HG02678 (cell line): ENCODE results near the gene LMO7.

Source experiments
- ATAC-seq: cut with Tn5 transposase; IDR thresholded peaks from one replicate; pipeline ENCODE4 v1.9.1; 2021; ENCODE audit warnings: mild to moderate bottlenecking, moderate library complexity; ENCODE audit not compliant: unreplicated experiment

The LMO7 gene

DNA sequence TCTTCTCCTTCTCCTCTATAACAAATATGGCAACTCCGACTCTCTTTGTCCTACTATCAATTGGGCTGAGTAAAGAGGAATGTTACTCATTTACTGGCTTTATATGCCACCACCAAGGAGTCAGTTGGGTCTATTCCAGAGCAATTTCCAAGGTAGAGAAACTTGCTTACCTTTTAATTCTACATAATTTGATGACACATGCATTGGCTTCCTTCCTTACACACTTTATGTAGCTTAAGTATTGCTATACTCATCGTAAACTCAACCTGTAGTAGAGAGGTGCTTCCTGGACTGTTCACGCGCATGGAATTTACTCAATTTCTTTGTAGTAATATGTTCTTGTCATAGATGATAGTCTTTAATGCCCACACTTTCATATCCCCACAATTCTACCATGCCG is 160.7 kb downstream of the LMO7 start:
- no peak for ATAC-seq

DNA sequence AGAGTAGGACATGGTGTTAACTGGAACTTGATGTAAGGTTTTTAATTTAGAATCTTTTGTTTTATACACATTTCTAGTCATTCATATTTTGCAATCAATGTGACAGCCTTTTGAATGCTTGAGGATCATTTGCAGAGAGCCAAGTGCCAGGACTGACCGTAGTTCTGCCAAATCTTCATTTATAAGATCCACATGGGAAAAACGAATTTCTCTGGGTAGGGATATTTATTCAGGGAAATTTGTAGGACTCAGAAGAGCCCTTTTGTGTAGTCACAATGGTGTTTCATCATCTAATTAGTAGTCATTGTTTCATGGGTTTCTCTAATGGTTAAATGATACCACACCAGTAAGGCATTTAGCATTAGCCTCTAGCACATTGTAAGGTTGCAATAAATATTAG is 161.1 kb downstream of the LMO7 start:
- ATAC-seq = no peak

DNA sequence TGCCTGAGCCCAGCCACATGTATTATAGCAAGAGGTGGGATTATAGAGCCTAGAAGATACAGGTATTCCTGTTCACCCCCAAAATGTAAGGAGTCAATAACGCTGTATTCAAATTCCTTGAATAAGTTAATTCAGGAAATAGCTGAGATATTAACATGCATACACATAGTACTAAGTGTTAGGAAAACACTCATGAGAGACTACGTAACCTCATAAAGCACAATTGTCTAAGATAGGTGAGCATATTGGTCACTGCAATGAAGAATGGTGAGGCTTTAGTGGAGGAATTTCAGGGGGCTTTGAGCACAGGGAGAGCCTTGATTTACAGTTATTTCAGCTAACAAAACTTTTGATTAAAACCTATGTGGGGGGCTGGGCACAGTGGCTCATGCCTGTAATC is 161.6 kb downstream of the LMO7 start:
- no peak for ATAC-seq

DNA sequence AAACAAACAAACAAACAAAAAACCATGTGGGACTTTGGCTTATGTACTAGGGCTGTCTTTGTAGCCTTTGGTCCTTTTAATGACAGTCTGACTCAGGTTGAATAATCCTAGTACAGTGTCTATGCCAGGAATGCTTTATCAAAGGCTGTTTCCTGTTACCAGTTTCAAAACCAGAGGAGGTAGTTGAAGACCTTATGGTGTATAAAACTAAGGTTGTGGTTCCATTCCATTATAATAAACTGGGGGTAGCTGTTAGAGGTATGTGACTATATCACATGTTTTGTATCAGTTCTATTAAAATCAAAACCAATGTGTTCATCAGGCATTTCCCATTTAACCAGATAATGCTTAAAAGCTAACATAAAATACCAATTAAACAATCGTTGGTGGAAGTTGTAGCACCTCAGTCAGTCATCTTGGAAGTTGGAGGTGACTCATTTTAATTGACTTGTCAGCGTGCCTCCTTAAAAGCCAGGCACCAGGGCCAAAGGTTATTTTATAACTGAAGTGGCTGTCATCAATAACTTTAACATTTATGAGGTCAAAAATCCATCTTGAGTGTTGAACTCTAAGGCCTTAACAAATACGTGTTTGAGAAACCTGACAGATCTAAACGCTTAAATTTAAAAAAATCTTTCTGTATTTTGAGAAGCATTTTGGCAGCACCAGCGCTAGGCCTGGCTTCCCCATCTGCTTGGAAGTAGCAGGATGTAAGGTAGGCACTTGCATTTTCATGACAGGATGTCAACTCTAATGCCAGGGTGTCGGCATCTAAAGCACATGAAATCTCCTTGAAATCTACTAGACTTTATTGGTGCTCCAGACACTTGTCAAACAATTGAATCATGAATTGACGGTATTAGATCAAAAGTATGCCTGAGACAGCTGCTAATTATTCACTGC is 162.5 kb downstream of the LMO7 start:
- ATAC-seq = no peak

DNA sequence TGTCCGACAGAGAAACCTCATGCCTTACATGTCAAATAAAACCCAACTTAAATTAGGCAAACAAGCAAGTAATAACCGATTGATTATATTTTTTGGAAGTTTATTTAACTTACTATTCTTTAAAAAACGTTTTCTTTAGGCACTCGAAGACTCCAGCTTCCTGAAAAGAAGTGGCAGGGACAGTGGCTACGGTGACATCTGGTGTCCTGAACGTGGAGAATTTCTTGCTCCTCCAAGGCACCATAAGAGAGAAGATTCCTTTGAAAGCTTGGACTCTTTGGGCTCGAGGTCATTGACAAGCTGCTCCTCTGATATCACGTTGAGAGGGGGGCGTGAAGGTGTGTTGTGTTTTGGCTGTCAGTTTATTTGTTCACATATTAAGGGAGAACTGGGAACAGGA is 164.4 kb downstream of the LMO7 start:
- no peak for ATAC-seq

DNA sequence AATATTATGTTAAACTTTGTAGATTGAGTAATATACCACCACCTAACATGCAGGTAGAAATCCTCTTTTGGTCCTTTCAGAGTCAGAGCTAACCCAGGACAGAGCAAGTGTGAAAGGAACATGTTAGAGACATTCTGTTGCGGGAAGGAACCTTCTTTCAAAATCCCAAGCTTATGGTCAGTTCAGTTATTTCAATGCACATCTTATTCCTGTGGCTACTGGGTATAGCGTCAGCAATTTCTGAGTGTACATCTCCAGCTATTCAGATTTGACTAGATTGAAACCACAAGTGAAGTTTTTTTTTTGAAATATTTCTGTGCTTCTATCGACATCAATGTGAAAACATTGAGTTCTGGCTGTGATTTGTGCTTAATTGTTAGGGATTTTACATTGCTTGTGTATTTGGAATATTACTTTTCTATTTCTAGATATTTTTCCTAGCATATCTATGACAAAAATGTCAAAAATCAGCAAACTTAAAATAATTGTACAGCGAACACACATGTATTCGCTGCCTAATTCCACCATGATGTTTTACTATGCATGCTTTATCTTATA is 165.3 kb downstream of the LMO7 start:
- ATAC-seq = no peak

DNA sequence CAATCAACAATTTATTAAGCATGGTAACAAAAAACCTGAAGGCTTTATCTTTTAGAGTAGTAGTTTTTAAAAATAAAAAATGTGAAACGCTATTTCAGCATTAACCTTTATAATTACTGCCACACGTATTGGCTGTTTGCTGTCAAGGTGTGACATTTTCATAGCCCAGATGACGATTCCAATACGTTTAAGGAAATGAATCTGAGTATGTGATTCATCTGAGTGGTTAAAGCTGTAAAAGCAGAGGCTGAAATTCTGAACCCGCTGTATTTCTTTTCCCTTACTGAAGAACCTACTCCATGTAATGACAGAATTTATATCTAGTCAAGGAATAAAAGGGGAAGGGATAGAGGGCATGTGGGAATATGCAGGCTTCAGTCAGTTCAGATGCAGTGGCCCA is 166.0 kb downstream of the LMO7 start:
- ATAC-seq = no peak

DNA sequence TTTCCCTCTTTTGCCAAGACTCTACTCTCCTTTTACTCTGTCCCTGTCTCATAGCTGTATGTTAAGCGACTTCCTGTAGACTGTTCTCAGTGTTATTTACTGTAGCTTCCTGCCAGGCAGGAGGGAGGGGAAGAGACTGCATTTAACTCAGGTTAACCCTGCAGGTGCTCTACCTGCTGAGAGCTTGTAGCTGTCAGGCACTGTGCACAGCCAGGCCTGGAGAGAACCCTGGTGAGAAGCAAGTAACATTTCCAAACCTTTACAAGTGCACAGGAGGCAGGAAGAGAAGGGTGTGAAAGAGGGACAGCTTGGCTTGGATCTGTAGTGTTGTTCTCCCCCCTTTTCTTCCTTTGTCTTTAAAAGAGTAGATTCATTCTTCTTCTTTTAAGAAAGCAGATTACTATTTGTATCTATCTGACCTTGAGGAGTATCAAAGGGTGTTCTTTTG is 167.1 kb downstream of the LMO7 start:
- peak; percentile 77 for ATAC-seq

DNA sequence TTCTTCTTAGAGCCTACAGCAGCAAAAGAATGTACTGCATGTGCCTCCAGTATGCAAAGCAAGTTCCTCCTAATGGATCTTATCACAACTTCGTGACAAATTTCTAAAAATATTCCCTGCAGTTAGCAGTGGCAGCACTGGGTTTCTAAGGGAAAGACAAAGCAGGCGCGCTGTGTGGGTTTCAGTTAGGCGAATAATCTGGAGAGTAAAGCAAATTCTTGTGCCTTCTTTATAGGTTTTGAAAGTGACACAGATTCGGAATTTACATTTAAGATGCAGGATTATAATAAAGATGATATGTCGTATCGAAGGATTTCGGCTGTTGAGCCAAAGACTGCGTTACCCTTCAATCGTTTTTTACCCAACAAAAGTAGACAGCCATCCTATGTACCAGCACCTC is 167.9 kb downstream of the LMO7 start:
- ATAC-seq = no peak

DNA sequence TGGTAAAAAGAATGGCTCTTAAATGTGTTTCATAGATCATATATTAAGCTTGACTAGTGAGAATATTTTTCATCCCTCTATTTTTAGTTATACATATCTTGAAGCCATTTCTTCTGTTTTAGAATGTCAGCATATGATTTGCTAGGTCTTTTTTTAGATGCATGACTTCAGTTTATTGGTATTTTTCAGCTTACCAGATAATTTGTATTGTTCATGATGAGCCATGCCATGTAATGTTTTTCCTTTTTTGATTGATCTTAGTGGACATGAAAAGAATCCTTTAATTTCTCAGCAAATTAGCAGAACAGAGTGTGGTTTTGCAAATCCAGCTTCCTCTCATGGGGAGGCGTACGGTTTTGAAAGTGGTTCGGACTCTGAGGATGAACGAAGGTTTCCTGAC is 168.5 kb downstream of the LMO7 start:
- ATAC-seq = no peak

DNA sequence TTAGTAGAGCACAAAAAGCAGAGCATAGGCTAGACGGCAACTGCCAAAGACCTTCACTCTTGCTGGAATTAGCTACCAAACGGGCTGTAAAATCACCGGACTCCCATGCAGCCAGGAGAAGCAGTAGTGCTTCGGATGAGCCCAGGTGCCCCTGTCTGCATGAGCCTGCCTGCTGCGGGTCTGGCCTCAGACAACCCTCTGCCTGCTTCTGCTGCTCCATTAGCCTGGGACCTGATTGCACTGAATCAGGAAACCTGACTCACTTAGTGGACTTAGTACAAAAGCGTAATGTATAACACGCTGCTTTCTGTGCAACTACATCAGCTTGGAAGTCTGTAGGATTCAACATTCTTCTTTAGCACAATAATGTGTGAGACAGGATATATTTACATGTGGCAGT is 170.0 kb downstream of the LMO7 start:
- no peak for ATAC-seq

DNA sequence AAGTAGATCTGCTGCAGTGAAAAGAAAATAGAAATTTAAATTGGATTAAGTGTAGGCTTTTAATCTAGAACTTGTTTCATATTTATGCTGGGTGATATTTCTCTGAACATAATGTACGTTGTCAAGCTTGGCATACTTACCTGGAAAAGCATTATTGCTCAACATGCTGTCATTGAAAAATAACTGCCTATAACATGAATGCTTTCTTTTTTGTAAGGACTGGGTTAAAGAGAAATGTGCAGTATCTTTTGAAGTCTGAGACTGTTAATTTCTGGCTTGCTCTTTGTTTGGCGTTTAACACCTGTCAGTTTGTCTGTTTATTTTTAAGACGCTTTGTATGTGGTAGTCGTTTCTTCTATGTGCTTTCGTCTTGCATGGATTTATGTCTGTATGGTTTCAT is 175.2 kb downstream of the LMO7 start:
- ATAC-seq = no peak

DNA sequence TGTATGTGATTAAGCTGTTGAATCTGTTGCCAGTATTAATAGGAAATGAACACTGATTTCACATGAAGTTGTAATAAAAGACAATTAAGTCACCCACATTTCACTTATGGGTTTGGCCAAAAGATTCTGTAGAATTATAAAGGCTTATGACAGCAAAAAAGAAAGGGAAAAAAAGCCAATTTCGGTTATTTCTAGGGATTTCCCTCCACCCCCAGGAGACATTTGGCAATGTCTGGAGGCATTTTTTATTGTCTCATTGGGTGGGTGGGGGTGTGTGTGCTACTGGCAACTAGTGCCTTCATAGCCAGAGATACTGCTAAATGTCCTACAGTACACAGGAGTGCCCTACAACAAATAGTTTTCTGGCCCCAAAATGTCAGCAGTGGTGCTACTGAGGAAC is 175.7 kb downstream of the LMO7 start:
- no peak for ATAC-seq

DNA sequence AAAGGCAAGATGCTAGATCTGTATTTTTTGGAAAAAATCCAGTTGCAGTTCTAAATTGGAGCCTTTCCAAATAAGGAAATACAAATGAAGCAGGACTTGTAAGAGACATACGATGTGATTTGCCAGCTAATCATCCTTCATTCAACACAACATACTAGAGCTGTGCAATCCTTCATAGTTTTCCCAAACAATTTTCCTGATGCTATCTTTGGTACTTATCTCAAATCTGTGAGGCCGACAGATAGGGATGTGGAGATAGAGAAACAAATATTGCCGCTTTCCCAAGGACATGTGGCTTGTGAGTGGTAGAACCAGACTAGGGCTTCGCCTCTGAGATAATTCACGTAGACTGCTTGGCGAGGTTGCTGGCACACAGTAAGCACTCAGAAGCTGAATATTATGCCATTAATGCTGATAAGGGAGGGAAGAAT is 176.6 kb downstream of the LMO7 start:
- ATAC-seq = no peak

DNA sequence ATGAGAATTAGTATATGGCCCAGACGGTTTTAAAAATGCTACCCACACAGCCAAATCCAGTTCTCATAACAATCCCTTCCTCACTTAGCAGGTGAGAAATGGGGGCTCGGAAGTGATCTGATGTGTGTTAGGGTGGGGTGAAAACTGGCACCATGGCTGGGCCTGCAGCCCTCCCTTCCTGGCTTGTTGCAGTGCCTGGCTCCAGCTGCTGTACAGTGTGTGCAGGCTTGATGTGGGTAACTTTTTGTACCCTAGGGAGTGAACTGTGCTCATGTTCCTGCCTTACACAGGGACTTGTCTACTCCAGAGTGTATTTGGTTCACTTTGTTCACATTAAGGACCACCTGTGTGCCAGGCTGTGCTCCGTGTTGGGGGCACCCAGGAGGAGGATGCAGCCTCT is 177.2 kb downstream of the LMO7 start:
- no peak for ATAC-seq

DNA sequence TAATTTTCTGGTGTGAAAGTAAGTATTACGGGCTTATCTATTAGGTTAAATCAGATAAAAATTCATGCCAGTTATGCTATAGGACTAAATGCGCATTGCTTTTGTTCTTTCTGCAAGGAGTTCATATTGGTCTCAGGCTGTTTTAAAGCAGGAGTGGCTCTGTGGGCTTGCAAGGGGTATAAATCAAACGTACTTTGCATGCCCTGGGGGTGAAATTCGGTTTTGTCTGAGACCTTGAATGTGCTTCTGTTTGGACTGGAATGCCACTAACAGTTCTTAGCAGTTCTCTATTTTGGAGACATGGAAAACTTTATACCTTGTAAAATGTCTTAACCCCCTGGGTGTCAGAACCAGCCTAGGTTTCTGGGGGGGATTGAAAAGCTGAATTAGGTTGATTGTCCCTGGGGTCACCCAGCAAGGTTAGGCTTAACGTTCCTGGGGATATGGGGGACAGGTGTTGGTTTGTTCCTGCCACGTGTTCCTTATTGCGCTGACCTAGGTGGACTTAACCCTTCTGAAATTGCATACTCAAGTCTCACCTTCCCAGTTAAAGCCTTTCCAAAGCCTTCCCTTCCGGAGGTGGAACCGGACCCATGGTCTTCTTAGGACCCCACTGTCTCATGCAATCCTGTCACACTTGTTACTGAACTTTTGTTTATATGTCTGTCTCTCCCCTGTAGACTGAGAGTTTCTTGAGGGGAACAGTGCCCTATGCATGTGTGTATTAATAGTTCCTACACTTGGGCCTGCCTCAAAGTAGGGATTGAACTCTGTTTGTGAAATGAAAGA is 182.2 kb downstream of the LMO7 start:
- ATAC-seq = no peak

DNA sequence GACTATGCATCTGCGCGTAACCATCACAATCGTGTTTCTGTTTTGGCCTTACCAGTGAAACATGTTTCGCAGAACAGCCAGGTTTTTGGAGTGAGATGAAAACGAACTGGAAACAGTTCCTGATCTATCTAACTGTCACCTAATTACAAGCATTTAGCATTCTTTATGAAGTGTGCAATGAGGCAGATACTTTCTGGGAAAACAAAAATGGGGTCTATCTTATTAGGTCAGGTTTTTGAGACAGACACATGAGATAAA is 182.8 kb downstream of the LMO7 start:
- no peak for ATAC-seq

DNA sequence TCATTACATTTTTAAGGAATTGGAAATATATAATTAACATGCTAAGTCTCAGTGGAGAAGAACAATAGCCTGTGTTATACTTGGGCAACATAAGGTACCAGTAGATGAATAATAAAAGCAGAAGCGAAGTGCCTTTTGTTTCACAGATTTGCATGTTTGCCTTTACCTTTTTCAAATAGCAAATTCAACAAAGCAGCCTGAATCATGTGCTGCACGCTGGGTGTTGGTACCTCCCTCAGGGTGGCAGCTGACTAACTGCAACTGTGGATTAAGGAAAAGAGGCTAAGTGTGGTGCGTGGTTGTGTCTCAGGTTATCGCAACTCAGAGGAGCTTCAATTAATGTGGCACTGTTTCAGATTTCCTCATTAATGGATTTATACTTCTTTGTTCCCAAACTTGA is 189.0 kb downstream of the LMO7 start:
- ATAC-seq = no peak

DNA sequence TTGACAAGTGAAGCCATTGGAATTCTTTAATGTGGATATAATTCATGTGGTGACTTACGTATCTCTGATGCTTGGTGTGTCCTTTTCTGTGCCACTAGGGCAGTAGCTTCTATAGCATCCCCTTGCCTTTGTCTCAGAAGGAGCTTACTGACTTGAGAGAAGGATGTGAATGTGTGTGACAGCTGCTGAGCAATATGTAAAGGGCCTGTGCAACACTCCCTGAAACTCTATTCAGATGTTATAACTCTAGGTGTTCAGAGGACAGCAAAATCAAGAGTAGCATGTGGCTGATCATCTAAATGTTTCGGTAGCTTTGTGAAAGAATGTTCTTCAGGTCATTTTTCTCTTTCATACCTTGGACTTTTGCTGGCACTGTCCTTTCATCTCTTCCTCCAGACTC is 189.5 kb downstream of the LMO7 start:
- no peak for ATAC-seq

DNA sequence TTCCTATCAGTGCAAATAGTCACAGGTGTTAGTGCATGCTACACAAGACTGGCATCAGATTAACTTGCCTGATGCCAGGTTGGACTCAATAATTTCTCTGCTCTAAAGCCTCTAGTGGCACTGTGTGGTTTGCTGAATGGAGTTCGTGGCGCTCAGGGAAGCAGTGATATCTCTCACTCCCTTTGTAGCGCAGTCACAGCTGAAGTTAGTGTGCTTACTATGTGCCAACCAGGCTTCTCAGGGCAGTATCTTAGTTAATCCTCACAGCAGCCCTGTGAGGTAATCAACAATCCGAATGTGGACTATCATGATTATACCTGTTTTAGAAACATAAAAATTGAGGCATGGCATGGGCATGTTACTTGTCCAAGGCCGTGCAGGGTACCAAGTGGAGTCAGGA is 190.3 kb downstream of the LMO7 start:
- no peak for ATAC-seq

DNA sequence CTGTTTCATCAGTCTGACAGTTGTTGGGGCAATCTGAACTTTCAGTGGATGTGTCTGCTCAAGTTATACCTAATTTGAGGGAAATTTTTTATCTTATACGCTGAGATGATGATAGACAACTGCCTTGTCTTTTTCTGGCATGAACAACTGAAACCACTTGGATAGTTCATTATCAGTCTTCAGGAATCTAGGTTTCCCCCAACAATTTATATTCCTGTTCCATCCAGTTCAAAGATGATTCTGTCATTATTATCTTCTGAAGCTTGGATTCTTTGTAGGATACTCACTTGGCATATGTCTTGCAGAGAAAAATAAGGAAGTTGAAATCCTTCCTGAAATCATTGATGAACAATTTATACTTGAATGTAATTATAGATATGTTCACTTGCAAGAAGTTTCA is 193.7 kb downstream of the LMO7 start:
- no peak for ATAC-seq

DNA sequence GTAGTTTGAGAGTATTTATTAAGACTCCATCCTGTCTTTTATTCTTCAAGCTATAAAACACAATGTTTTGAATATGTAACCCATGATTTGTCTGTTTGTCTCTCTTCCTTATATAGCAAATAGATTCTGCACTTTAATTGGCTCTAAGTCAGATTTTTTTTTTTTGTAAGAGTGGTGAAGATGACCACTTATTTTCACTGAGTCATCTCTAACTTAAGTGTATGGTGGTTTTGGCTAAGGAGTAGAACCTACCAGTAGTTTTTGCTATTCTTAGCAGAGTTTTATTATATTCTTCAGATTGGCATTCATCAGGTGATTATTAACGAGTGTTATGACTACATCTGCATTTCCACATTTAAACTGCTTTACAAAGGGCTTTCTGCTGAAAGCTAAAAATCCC is 194.7 kb downstream of the LMO7 start:
- ATAC-seq = no peak
